Activated CD8-positive, alpha-beta memory T cell treated with anti-CD3 and anti-CD28 coated beads for 4 hours (primary cell): ENCODE results near the gene MPP3.
"Not testable (repeated sequence)": the region's sequence is repeated elsewhere in the genome, so short reads cannot be mapped to it uniquely, and the experiment has no call there.

ENCODE experiments used
- DNase-seq, 2 donors: peaks; one replicate each; pipeline ENCODE4 v3.0.0-alpha.2; 2020; ENCODE audit warnings: low read depth in 2 of 2

The MPP3 gene

GRCh38 chr17:43832976-43833829, at the start of gene MPP3:
MPP3 (minus strand) TSS chr17:43833146; CDS start chr17:43831906, 1,240 bp downstream.
- peak in 1 of 2 donors; percentile 4 for DNase-seq

GRCh38 chr17:43881758-43882505, 49.0 kb upstream of the MPP3 start:
- no peak for DNase-seq

GRCh38 chr17:43881181-43881580, 48.2 kb upstream of the MPP3 start:
- no peak for DNase-seq

- no peak for DNase-seq
These were observed 47.6 kb upstream of the MPP3 start for GRCh38 chr17:43880420-43880991.

GRCh38 chr17:43879723-43880419, 46.9 kb upstream of the MPP3 start:
- DNase-seq: no peak

GRCh38 chr17:43878260-43879175, 45.6 kb upstream of the MPP3 start:
- DNase-seq: peak; percentile 20 to 47

GRCh38 chr17:43877451-43878155, 44.7 kb upstream of the MPP3 start:
- DNase-seq: no peak

- DNase-seq: no peak
These were observed 44.1 kb upstream of the MPP3 start for GRCh38 chr17:43877031-43877430.

GRCh38 chr17:43875476-43876147, 42.7 kb upstream of the MPP3 start:
- no peak for DNase-seq

GRCh38 chr17:43874293-43874692, 41.3 kb upstream of the MPP3 start:
- DNase-seq: no peak

- no peak for DNase-seq
These were observed 40.9 kb upstream of the MPP3 start for GRCh38 chr17:43873815-43874214.

- DNase-seq: no peak
These were observed 40.1 kb upstream of the MPP3 start for GRCh38 chr17:43873091-43873490.

GRCh38 chr17:43871946-43872690, 39.2 kb upstream of the MPP3 start:
- no peak for DNase-seq

- not testable (repeated sequence) for DNase-seq
These were observed 36.1 kb upstream of the MPP3 start for GRCh38 chr17:43869031-43869430.

- no peak for DNase-seq
These were observed 35.5 kb upstream of the MPP3 start for GRCh38 chr17:43868226-43868994.

- no peak for DNase-seq
These were observed 31.4 kb upstream of the MPP3 start for GRCh38 chr17:43864161-43864984.

GRCh38 chr17:43861960-43862359, 29.0 kb upstream of the MPP3 start:
- no peak for DNase-seq
